ENCODE measurements around the gene MRPL44. TPM values are rescaled to one million over a fixed set of nuclear protein-coding genes. Genes with fewer than 3 reads are reported as not detected.

Gene MRPL44
- polyA plus RNA-seq, 1 experiment, result 24.3 TPM

DNA sequence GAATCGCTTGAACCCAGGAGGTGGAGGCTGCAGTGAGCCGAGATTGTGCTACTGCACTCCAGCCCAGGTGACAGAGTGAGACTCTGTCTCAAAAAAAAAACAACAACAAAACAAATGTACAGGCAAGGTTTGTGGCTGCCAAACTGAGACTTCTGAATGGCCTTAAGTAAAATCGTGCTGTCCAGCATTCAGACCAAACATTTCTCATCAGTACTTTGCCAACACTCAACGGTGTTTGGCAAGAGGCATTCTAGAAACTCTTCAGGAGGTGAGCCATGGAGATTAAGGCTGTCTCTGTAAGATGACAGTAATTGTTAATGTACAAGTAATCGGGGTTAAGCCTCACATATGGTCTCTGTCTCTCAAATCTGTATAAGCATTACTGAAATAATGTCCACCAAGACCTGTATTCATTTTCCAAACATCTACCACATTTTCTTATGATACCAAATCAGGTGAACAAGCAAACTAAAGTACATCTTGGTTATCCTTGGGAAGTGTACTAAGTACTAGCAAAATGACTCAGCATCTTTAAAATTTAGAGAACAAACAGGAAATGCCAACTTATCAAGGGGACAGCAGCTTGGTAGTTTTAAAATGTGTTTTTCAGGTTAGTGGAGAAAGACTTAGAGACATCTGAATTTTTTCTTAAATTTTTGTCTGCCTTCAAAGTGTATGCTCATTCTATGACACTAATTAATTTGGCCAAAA is 52.5 kb downstream of the MRPL44 start:
- Histone ChIP-seq H3K4me3 (ENCODE audit: low read depth, low read length) (no peak overlapping the region), H3K27me3 (ENCODE audit: control insufficient read depth, insufficient read depth, low read length) (no peaks in the 10 kb centered on the region), H3K9me3 (ENCODE audit: control insufficient read depth, insufficient read depth, low read length) (no peaks in the 10 kb centered on the region; the same call in 1 of the 2 replicates), H3K27ac (ENCODE audit: low read depth, low read length) (no peak overlapping the region)
- no peak for DNase-seq (ENCODE audit: low read depth, low spot score)
- ChIA-PET POLR2A (no interaction called here), CTCF (interaction anchor here (0.7 to 8.6 kb wide), 2 partner anchors 16 to 40 kb away, joined by 3 to 78 read pairs; no protein-coding TSS in a partner anchor)
- TF ChIP-seq, protein P1, sequence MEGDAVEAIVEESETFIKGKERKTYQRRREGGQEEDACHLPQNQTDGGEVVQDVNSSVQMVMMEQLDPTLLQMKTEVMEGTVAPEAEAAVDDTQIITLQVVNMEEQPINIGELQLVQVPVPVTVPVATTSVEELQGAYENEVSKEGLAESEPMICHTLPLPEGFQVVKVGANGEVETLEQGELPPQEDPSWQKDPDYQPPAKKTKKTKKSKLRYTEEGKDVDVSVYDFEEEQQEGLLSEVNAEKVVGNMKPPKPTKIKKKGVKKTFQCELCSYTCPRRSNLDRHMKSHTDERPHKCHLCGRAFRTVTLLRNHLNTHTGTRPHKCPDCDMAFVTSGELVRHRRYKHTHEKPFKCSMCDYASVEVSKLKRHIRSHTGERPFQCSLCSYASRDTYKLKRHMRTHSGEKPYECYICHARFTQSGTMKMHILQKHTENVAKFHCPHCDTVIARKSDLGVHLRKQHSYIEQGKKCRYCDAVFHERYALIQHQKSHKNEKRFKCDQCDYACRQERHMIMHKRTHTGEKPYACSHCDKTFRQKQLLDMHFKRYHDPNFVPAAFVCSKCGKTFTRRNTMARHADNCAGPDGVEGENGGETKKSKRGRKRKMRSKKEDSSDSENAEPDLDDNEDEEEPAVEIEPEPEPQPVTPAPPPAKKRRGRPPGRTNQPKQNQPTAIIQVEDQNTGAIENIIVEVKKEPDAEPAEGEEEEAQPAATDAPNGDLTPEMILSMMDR (IDR thresholded peaks at IDR 0.05; ENCODE audit: low read depth, low read length), result no peak

DNA sequence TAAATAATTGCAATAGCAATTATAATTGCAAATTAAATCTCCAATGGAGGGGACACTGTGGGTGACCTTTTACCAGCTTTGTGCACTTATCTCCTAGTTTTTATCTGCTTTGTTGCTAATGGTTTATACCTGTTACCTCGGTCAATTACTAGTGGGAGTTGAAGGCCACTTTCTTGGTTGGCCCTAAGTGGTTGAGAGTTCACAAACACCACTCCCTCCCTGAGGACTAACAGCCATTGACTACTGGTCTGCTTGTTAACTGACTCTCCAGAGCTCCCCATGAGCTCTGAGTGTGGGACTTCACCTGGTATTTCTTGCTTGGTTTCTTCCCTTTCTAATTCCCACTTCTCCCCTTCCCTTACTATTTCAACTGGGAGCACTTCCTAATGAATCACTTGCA is 54.6 kb downstream of the MRPL44 start:
- Histone ChIP-seq H3K27me3 (ENCODE audit: control insufficient read depth, insufficient read depth, low read length) (no peaks in the 10 kb centered on the region), H3K4me3 (ENCODE audit: low read depth, low read length) (no peak overlapping the region), H3K27ac (ENCODE audit: low read depth, low read length) (no peak overlapping the region), H3K9me3 (ENCODE audit: control insufficient read depth, insufficient read depth, low read length) (no peaks in the 10 kb centered on the region; the same call in 1 of the 2 replicates)
- TF ChIP-seq, protein P1 (IDR thresholded peaks at IDR 0.05; ENCODE audit: low read depth, low read length), result no peak
- CTCF ChIA-PET, result interaction anchor here (0.6 to 1.0 kb wide), 2 partner anchors 18 to 39 kb away, joined by 3 to 4 read pairs; no protein-coding TSS in a partner anchor
- no peak for DNase-seq (ENCODE audit: low read depth, low spot score)
- POLR2A ChIA-PET, result no interaction called here

DNA sequence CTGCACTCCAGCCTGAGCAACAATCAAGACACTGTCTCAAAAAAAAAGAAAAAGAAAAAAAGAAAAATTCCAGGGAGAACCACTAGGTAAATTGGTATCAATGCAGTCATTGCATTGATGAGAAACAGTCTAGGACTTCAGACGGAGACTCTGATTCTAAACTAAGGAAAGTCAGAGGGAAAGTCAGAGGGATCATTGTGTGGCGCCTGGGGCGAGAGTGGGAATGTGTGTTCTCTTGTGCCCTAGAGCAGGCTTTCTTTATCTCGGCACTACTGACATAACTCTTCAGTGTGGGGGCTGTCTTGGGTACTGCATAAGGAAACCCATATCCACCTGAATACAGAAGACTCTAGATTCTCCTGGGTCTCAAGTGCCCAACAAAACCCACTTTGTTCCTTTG is 57.1 kb downstream of the MRPL44 start:
- no peak overlapping the region for H3K27ac ChIP-seq (ENCODE audit: low read depth, low read length)
- POLR2A ChIA-PET, result no interaction called here

DNA sequence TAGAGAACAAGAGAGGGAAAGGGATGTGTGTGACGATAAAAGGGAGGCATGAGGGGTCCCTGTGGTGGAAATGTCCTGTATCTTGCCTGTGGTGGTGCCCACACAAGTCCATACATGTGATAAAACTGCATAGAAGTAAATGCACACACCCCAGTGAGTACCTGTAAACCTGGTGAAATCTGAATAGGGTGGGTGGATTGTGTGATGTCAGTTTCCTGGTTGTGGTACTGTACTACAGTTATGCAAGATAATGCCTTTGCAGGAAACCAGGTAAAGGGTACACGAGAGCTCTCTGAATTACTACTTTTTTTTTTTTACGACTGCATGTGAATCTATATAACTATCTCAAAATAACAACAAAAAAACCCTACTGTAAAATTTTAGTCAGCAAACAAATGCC is 59.7 kb downstream of the MRPL44 start:
- no peak for DNase-seq (ENCODE audit: low read depth, low spot score)
- Histone ChIP-seq H3K27ac (ENCODE audit: low read depth, low read length) (no peak overlapping the region), H3K9me3 (ENCODE audit: control insufficient read depth, insufficient read depth, low read length) (no peaks in the 10 kb centered on the region), H3K27me3 (ENCODE audit: control insufficient read depth, insufficient read depth, low read length) (no peaks in the 10 kb centered on the region), H3K4me3 (ENCODE audit: low read depth, low read length) (no peak overlapping the region)
- CTCF ChIA-PET, result interaction anchor here (1.3 kb wide), 1 partner anchor 268 kb away, joined by 4 read pairs; no protein-coding TSS in a partner anchor
- TF ChIP-seq, protein P1 (IDR thresholded peaks at IDR 0.05; ENCODE audit: low read depth, low read length), result no peak
- POLR2A ChIA-PET, result no interaction called here

More for the DNA sequence above, 57.1 kb downstream of the MRPL44 start:
- no peak for DNase-seq (ENCODE audit: low read depth, low spot score)
- CTCF ChIA-PET, result interaction anchor here (1.8 kb wide), 1 partner anchor 21 kb away, joined by 6 read pairs; no protein-coding TSS in a partner anchor
- TF ChIP-seq, protein P1 (IDR thresholded peaks at IDR 0.05; ENCODE audit: low read depth, low read length), result no peak
- H3K27me3 ChIP-seq (ENCODE audit: control insufficient read depth, insufficient read depth, low read length), result no peaks in the 10 kb centered on the region
- no peaks in the 10 kb centered on the region for H3K9me3 ChIP-seq (ENCODE audit: control insufficient read depth, insufficient read depth, low read length)
- no peak overlapping the region for H3K4me3 ChIP-seq (ENCODE audit: low read depth, low read length)

Other genes with a start within 250 kb of the MRPL44 start
- 2.3 and 2.9 TPM in 2 replicates for gene AP1S3, start 119.9 kb upstream of the MRPL44 start, polyA plus RNA-seq (2011; rRNA removed)
- gene WDFY1, start 12.1 kb upstream of the MRPL44 start, polyA plus RNA-seq (2011; rRNA removed), result 67.8 and 74.8 TPM in 2 replicates
- gene SERPINE2, start 81.8 kb downstream of the MRPL44 start, polyA plus RNA-seq (2011; rRNA removed), result 24.0 and 32.0 TPM in 2 replicates

Measured in AG04450 (cell line).